Liver (tissue), 9 donors: ENCODE data around the gene TRPT1. TPM values are rescaled to one million over a fixed set of nuclear protein-coding genes. Genes with fewer than 3 reads are reported as not detected.

ENCODE experiments used
- DNase-seq: peaks from one replicate; pipeline ENCODE4 v3.0.0-alpha.2; 2017; ENCODE audit warnings: low spot score
- H3K27ac ChIP-seq, 2 donors: one replicate each; pipeline ENCODE4 v1.7.0; 2013; ENCODE audit warnings: inconsistent platforms in 2 of 2, low read length in 2 of 2, control low read depth in 1 of 2, low read depth in 1 of 2, mild to moderate bottlenecking in 1 of 2
- H3K27me3 ChIP-seq, 4 donors: one replicate each; pipeline versions ENCODE4 v1.6.1 to v1.7.0; 2013; ENCODE audit warnings: low read length in 3 of 4, inconsistent platforms in 1 of 4, mild to moderate bottlenecking in 1 of 4, moderate library complexity in 1 of 4; ENCODE audit not compliant: control insufficient read depth in 4 of 4, insufficient read depth in 4 of 4
- H3K36me3 ChIP-seq, 4 donors: one replicate each; pipeline versions ENCODE4 v1.6.1 to v1.7.0; 2013; ENCODE audit warnings: low read length in 3 of 4, mild to moderate bottlenecking in 3 of 4, low read depth in 1 of 4, moderate library complexity in 1 of 4; ENCODE audit not compliant: control insufficient read depth in 4 of 4, insufficient read depth in 3 of 4
- H3K4me1 ChIP-seq, 4 donors: one replicate each; pipeline versions ENCODE4 v1.6.1 to v1.7.0; 2013; ENCODE audit warnings: low read length in 3 of 4, mild to moderate bottlenecking in 3 of 4, moderate library complexity in 1 of 4; ENCODE audit not compliant: control insufficient read depth in 4 of 4, insufficient read depth in 4 of 4
- H3K4me3 ChIP-seq, 3 donors: one replicate each; pipeline versions ENCODE4 v1.6.1 to v1.7.0; 2013; ENCODE audit warnings: low read length in 3 of 3, control low read depth in 1 of 3, low read depth in 1 of 3, mild to moderate bottlenecking in 1 of 3
- H3K9ac ChIP-seq, 2 donors: one replicate each; pipeline ENCODE4 v1.7.0; 2013; ENCODE audit warnings: low read length in 2 of 2, mild to moderate bottlenecking in 2 of 2, moderate library complexity in 2 of 2, control low read depth in 1 of 2, low read depth in 1 of 2
- H3K9me3 ChIP-seq, 4 donors: one replicate each; pipeline versions ENCODE4 v1.6.1 to v1.7.0; 2013; ENCODE audit warnings: low read length in 3 of 4; ENCODE audit not compliant: control insufficient read depth in 4 of 4
- ATF3 ChIP-seq: IDR thresholded peaks from 2 replicates; pipeline ENCODE4 v1.6.1; 2016; ENCODE audit warnings: antibody characterized with exemption
- CTCF ChIP-seq: fragments of 150-350 bp; IDR thresholded peaks from 2 replicates; pipeline ENCODE4 v1.5.1; 2017; ENCODE audit warnings: improper control_type of control experiment, low read depth, low read length; ENCODE audit not compliant: missing input control
- EGR1 ChIP-seq, 2 donors: IDR thresholded peaks; 2 replicates each; pipeline ENCODE4 v1.6.1; 2016 to 2018; ENCODE audit warnings: antibody characterized with exemption in 2 of 2, low read depth in 2 of 2
- FOXA1 ChIP-seq: IDR thresholded peaks from 2 replicates; pipeline ENCODE4 v1.6.1; 2016; ENCODE audit warnings: antibody characterized with exemption
- FOXA2 ChIP-seq: IDR thresholded peaks from 2 replicates; pipeline ENCODE4 v1.6.1; 2016; ENCODE audit warnings: antibody characterized with exemption
- GABPA ChIP-seq, 2 donors: IDR thresholded peaks in 1 of 2; conservative IDR thresholded peaks in 1 of 2; 2 replicates each; pipeline ENCODE4 v1.6.1; 2016; ENCODE audit warnings: antibody characterized with exemption in 2 of 2, mild to moderate bottlenecking in 1 of 2, moderate library complexity in 1 of 2
- HNF4A ChIP-seq, 2 donors: conservative IDR thresholded peaks; 2 replicates each; pipeline ENCODE4 v1.6.1; 2016; ENCODE audit warnings: antibody characterized with exemption in 2 of 2, mild to moderate bottlenecking in 2 of 2
- HNF4G ChIP-seq: IDR thresholded peaks from 2 replicates; pipeline ENCODE4 v1.6.1; 2016; ENCODE audit warnings: antibody characterized with exemption
- JUND ChIP-seq, 2 donors: IDR thresholded peaks; 2 replicates each; pipeline ENCODE4 v1.6.1; 2016; ENCODE audit warnings: antibody characterized with exemption in 2 of 2
- NR2F2 ChIP-seq: IDR thresholded peaks from 2 replicates; pipeline ENCODE4 v1.6.1; 2016; ENCODE audit warnings: antibody characterized with exemption
- RAD21 ChIP-seq, 2 donors: IDR thresholded peaks; 2 replicates each; pipeline ENCODE4 v1.6.1; 2016; ENCODE audit warnings: antibody characterized with exemption in 2 of 2, mild to moderate bottlenecking in 2 of 2
- RXRA ChIP-seq, 2 donors: IDR thresholded peaks; 2 replicates each; pipeline ENCODE4 v1.6.1; 2017 to 2018; ENCODE audit warnings: antibody characterized with exemption in 2 of 2, mild to moderate bottlenecking in 1 of 2
- SP1 ChIP-seq: IDR thresholded peaks from 2 replicates; pipeline ENCODE4 v1.6.1; 2018; ENCODE audit warnings: antibody characterized with exemption, mild to moderate bottlenecking
- TAF1 ChIP-seq: conservative IDR thresholded peaks from 2 replicates; pipeline ENCODE4 v1.6.1; 2016; ENCODE audit warnings: antibody characterized with exemption, mild to moderate bottlenecking
- YY1 ChIP-seq: IDR thresholded peaks from 2 replicates; pipeline ENCODE4 v1.6.1; 2016; ENCODE audit warnings: antibody characterized with exemption, mild to moderate bottlenecking
- WGBS: extraction: QIAGEN DNeasy Blood & Tissue Kit; methylation state at CpG from one replicate; pipeline ENCODE4 v1.1.7; 2013; 5-methylcytosine and 5-hydroxymethylcytosine counted together
- polyA plus RNA-seq, 2 donors: library from polyadenylated mRNA; stranded (reverse) in 1 of 2; unstranded in 1 of 2; fragments of 200-250 nt in 1 of 2; fragments of >200 nt in 1 of 2; fragmentation: Nextera tagmentation in 1 of 2; extraction: Ambion mirVana in 1 of 2; gene quantifications; one replicate each; pipeline versions ENCODE4 v1.2.1 to v1.2.3, GENCODE V29; 2013 to 2015
- total RNA-seq, 2 donors: library from RNA; depleted of rRNA; stranded (reverse); fragments of >200 nt; gene quantifications; one replicate each; pipeline ENCODE4 v1.2.3, GENCODE V29; 2014
- TF ChIP-seq, protein P1 (sequence below): IDR thresholded peaks from 2 replicates; pipeline ENCODE4 v1.6.1; 2016; ENCODE audit warnings: antibody characterized with exemption
- TF ChIP-seq, protein P2 (sequence below): IDR thresholded peaks from 2 replicates; pipeline ENCODE4 v1.6.1; 2016; ENCODE audit warnings: antibody characterized with exemption
- TF ChIP-seq, protein P3 (sequence below): IDR thresholded peaks from 2 replicates; pipeline ENCODE4 v1.6.1; 2016; ENCODE audit warnings: antibody characterized with exemption, mild to moderate bottlenecking
- donor health status: healthy.
- donor health status: healthy.
- donor health status: healthy.
- donor health status: healthy.
- donor health status: healthy.

TRPT1 gene
- total and polyA plus RNA-seq, 4 donors, result 14.0 to 37.8 (median 20.8) TPM

- WGBS, result 54% methylated on average over 11 of the region's 11 CpGs
- no peak overlapping the region for H3K9ac ChIP-seq
- no peak for DNase-seq
- peaks cover 0 to 24% (median 6%) of the 10 kb centered on the region in 4 donors for H3K36me3 ChIP-seq
- no peaks in the 10 kb centered on the region for H3K9me3 ChIP-seq
- H3K4me3 ChIP-seq, result no peak overlapping the region
- peaks cover 7 to 13% (median 13%) of the 10 kb centered on the region in 4 donors for H3K4me1 ChIP-seq
- no peaks in the 10 kb centered on the region for H3K27me3 ChIP-seq
- no peak overlapping the region for H3K27ac ChIP-seq
- no peak for TF ChIP-seq TAF1
- TF ChIP-seq SP1, result peak; percentile 17
- TF ChIP-seq EGR1 (IDR thresholded peaks at IDR 0.05; ENCODE audit: low read depth in 2 of 2), result no peak
- TF ChIP-seq RAD21 (IDR thresholded peaks at IDR 0.05), result peak in 1 of 2 donors; percentile 39
- peak; percentile 80 for TF ChIP-seq FOXA2
- peak; percentile 6 to 30 for TF ChIP-seq HNF4A (conservative IDR thresholded peaks at IDR 0.05)
- TF ChIP-seq FOXA1, result peak; percentile 26
These were observed 7.2 kb downstream of the TRPT1 start for GRCh38 chr11:64218628-64219353.

- no peak for DNase-seq
- Histone ChIP-seq H3K27ac (no peak overlapping the region), H3K9me3 (no peaks in the 10 kb centered on the region), H3K27me3 (no peaks in the 10 kb centered on the region), H3K4me3 (no peak overlapping the region), H3K9ac (no peak overlapping the region), H3K36me3 (peaks cover 0 to 18% (median 5%) of the 10 kb centered on the region in 4 donors), H3K4me1 (peaks cover 7 to 13% (median 13%) of the 10 kb centered on the region in 4 donors)
- no peak for TF ChIP-seq FOXA2
- 94% methylated on average over 6 of the region's 6 CpGs for WGBS
These were observed 9.1 kb downstream of the TRPT1 start for GRCh38 chr11:64216879-64217278.

- Histone ChIP-seq H3K4me1 (peaks cover 0 to 4% (median 0%) of the 10 kb centered on the region in 4 donors), H3K4me3 (no peak overlapping the region), H3K27me3 (no peaks in the 10 kb centered on the region), H3K27ac (no peak overlapping the region), H3K36me3 (peaks cover 0 to 13% (median 8%) of the 10 kb centered on the region in 4 donors), H3K9me3 (no peaks in the 10 kb centered on the region), H3K9ac (no peak overlapping the region)
- WGBS, result 94% methylated on average over 30 of the region's 30 CpGs
- TF ChIP-seq RXRA (IDR thresholded peaks at IDR 0.05) (no peak), SP1 (no peak), YY1 (no peak), CTCF (no peak), TAF1 (no peak), FOXA1 (no peak), FOXA2 (no peak), HNF4G (no peak), JUND (IDR thresholded peaks at IDR 0.05) (no peak), HNF4A (conservative IDR thresholded peaks at IDR 0.05) (no peak), GABPA (IDR thresholded peaks at IDR 0.05 in 1 of 2, conservative IDR thresholded peaks at IDR 0.05 in 1 of 2) (no peak), EGR1 (IDR thresholded peaks at IDR 0.05; ENCODE audit: low read depth in 2 of 2) (no peak), RAD21 (IDR thresholded peaks at IDR 0.05) (no peak), NR2F2 (no peak), ATF3 (no peak)
- TF ChIP-seq, protein P1, sequence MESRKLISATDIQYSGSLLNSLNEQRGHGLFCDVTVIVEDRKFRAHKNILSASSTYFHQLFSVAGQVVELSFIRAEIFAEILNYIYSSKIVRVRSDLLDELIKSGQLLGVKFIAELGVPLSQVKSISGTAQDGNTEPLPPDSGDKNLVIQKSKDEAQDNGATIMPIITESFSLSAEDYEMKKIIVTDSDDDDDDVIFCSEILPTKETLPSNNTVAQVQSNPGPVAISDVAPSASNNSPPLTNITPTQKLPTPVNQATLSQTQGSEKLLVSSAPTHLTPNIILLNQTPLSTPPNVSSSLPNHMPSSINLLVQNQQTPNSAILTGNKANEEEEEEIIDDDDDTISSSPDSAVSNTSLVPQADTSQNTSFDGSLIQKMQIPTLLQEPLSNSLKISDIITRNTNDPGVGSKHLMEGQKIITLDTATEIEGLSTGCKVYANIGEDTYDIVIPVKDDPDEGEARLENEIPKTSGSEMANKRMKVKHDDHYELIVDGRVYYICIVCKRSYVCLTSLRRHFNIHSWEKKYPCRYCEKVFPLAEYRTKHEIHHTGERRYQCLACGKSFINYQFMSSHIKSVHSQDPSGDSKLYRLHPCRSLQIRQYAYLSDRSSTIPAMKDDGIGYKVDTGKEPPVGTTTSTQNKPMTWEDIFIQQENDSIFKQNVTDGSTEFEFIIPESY, result no peak
- TF ChIP-seq, protein P2, sequence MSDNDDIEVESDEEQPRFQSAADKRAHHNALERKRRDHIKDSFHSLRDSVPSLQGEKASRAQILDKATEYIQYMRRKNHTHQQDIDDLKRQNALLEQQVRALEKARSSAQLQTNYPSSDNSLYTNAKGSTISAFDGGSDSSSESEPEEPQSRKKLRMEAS, result no peak
- TF ChIP-seq, protein P3, sequence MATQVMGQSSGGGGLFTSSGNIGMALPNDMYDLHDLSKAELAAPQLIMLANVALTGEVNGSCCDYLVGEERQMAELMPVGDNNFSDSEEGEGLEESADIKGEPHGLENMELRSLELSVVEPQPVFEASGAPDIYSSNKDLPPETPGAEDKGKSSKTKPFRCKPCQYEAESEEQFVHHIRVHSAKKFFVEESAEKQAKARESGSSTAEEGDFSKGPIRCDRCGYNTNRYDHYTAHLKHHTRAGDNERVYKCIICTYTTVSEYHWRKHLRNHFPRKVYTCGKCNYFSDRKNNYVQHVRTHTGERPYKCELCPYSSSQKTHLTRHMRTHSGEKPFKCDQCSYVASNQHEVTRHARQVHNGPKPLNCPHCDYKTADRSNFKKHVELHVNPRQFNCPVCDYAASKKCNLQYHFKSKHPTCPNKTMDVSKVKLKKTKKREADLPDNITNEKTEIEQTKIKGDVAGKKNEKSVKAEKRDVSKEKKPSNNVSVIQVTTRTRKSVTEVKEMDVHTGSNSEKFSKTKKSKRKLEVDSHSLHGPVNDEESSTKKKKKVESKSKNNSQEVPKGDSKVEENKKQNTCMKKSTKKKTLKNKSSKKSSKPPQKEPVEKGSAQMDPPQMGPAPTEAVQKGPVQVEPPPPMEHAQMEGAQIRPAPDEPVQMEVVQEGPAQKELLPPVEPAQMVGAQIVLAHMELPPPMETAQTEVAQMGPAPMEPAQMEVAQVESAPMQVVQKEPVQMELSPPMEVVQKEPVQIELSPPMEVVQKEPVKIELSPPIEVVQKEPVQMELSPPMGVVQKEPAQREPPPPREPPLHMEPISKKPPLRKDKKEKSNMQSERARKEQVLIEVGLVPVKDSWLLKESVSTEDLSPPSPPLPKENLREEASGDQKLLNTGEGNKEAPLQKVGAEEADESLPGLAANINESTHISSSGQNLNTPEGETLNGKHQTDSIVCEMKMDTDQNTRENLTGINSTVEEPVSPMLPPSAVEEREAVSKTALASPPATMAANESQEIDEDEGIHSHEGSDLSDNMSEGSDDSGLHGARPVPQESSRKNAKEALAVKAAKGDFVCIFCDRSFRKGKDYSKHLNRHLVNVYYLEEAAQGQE, result no peak
- no peak for DNase-seq
These were observed 14.7 kb downstream of the TRPT1 start for GRCh38 chr11:64211181-64211872.
